ENCODE measurements around the gene KIF1A. TPM values are rescaled to one million over a fixed set of nuclear protein-coding genes. Genes with fewer than 3 reads are reported as not detected.

KIF1A gene
- total RNA-seq, 1 donor from 2014 or later, result 52.2 TPM

DNA sequence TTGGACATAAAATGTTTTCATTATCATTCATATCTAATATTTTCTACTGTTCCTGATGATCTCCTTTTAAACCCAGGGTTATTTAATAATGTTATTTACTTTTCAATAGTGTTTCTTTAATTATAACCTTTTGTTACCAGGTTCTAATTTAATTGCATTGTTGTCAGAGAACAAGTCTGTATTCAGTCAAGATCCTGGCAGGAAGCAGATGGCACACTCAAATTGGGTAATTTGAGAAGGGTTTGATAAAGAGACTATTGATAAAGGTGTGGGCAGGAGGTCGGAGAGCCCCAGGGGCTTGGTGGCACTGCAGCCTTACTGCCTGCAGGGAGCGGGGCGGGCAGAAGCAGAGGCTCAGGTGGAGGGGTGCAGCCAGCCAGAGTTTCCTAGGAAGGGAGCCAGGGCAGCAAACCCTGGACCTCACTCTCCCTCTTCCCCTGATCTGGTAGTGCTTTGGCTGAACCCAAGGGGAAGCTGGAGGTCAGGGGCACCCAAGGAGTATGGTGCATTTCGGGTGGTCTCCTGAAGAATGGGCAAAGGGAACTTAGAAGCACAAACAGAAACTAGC lies 2.3 kb upstream of the KIF1A start:
- no peaks in the 10 kb centered on the region for H3K36me3 Mint-ChIP-seq (ENCODE audit: low read depth, unreplicated experiment)
- H3K27ac Mint-ChIP-seq (ENCODE audit: unreplicated experiment), result no peak overlapping the region
- DNase-seq (ENCODE audit: low spot score), result no peak
- no peak for TF ChIP-seq CTCF (IDR thresholded peaks at IDR 0.05; ENCODE audit: unreplicated experiment)
- peaks cover 20% of the 10 kb centered on the region for H3K27me3 Mint-ChIP-seq (ENCODE audit: unreplicated experiment)
- H3K4me1 Mint-ChIP-seq (ENCODE audit: unreplicated experiment), result peaks cover 12% of the 10 kb centered on the region
- H3K9me3 Mint-ChIP-seq (ENCODE audit: unreplicated experiment), result no peaks in the 10 kb centered on the region
- H3K4me3 Mint-ChIP-seq (ENCODE audit: unreplicated experiment), result no peak overlapping the region

DNA sequence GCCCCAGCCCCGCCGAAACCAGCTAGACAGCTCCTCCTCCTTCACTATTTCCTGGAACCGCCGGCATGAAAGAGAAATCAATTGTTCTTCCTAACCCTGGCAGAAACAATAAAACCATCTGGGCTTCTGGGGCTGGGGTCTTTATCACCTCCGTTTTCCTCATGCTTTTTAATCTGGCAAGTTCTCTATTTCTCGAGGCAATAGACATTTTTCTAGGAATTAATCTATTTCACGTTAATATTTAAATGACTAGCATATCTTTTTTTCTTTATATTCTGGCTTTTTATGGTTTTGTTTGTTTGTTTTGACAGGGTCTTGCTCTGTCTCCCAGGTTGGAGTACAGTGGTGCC lies 1.4 kb upstream of the KIF1A start:
- DNase-seq (ENCODE audit: low spot score), result no peak
- Mint-ChIP-seq H3K4me3 (ENCODE audit: unreplicated experiment) (peak overlapping the region; percentile 84), H3K9me3 (ENCODE audit: unreplicated experiment) (no peaks in the 10 kb centered on the region), H3K27me3 (ENCODE audit: unreplicated experiment) (peaks cover 20% of the 10 kb centered on the region), H3K27ac (ENCODE audit: unreplicated experiment) (no peak overlapping the region), H3K4me1 (ENCODE audit: unreplicated experiment) (peaks cover 12% of the 10 kb centered on the region), H3K36me3 (ENCODE audit: low read depth, unreplicated experiment) (no peaks in the 10 kb centered on the region)
- TF ChIP-seq CTCF (IDR thresholded peaks at IDR 0.05; ENCODE audit: unreplicated experiment), result no peak

GRCh38 chr2:240820607-240821428 lies 799 bp upstream of the KIF1A start:
- no peaks in the 10 kb centered on the region for H3K36me3 Mint-ChIP-seq (ENCODE audit: low read depth, unreplicated experiment)
- peak overlapping the region; percentile 84 for H3K4me3 Mint-ChIP-seq (ENCODE audit: unreplicated experiment)
- peaks cover 14% of the 10 kb centered on the region for H3K4me1 Mint-ChIP-seq (ENCODE audit: unreplicated experiment)
- H3K9me3 Mint-ChIP-seq (ENCODE audit: unreplicated experiment), result no peaks in the 10 kb centered on the region
- peak; percentile 51 for DNase-seq (ENCODE audit: low spot score)
- no peak overlapping the region for H3K27ac Mint-ChIP-seq (ENCODE audit: unreplicated experiment)
- TF ChIP-seq CTCF (IDR thresholded peaks at IDR 0.05; ENCODE audit: unreplicated experiment), result no peak
- H3K27me3 Mint-ChIP-seq (ENCODE audit: unreplicated experiment), result peaks cover 25% of the 10 kb centered on the region

DNA sequence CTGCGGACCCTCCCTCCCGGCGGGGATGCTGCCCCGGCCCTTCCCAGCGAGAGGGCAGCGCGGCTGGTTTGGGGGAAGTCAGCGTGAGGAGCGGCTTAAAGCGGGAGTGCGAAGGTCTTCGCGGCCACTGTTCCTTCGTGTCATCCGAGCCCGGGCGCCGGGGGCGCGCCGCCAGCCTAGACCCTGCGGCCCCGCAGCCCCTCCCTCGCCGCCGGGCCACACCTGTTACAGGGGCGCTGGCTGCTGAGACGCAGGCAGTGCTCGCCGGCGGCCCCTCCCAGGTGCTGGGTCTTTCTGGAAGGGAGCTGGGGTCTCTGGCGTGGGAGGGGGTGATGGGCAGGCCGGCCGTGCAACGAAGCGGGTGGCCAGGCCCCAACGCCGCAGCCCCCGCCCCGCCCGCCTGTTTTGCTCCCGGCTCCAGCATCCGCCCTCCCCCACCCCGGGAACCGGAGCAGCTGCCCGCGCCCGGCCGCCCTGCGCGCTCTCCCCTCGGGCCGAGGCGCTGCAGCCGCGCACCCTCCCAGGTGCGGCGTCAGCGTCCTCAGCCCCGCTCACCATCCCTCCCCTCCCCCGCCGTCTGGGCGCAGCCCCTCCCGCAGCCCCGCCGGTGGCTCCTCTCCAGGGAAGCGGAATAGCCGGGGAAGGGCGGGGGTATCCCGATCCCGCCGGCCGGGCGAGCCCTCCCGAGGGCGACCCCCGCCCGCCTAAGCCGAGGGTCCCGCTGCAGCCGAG lies 727 bp downstream of the KIF1A start:
- Mint-ChIP-seq H3K9me3 (ENCODE audit: unreplicated experiment) (peaks cover 1% of the 10 kb centered on the region), H3K4me3 (ENCODE audit: unreplicated experiment) (peak overlapping the region; percentile 81), H3K4me1 (ENCODE audit: unreplicated experiment) (peaks cover 14% of the 10 kb centered on the region), H3K27ac (ENCODE audit: unreplicated experiment) (no peak overlapping the region), H3K27me3 (ENCODE audit: unreplicated experiment) (peaks cover 21% of the 10 kb centered on the region), H3K36me3 (ENCODE audit: low read depth, unreplicated experiment) (peaks cover 2% of the 10 kb centered on the region)
- no peak for TF ChIP-seq CTCF (IDR thresholded peaks at IDR 0.05; ENCODE audit: unreplicated experiment)
- no peak for DNase-seq (ENCODE audit: low spot score)

Data from endothelial cell (in vitro differentiated cells).